ENCODE data around the gene DLGAP4.
"Not testable (repeated sequence)": the region's sequence is repeated elsewhere in the genome, so short reads cannot be mapped to it uniquely, and the experiment has no call there.

Gene DLGAP4

GRCh38 chr20:36506253-36506652 lies 200.1 kb downstream of the DLGAP4 start:
- no peak for DNase-seq

GRCh38 chr20:36507746-36508145 lies 201.6 kb downstream of the DLGAP4 start:
- DNase-seq = no peak

- DNase-seq = no peak
Measured at GRCh38 chr20:36519012-36519719, 213.0 kb downstream of the DLGAP4 start.

- no peak for DNase-seq
Measured at GRCh38 chr20:36519944-36520343, 213.8 kb downstream of the DLGAP4 start.

- DNase-seq = no peak
Measured at GRCh38 chr20:36521526-36521925, 215.4 kb downstream of the DLGAP4 start.

- not testable (repeated sequence) for DNase-seq
Measured at GRCh38 chr20:36522412-36522811, 216.3 kb downstream of the DLGAP4 start.

- DNase-seq = no peak
Measured at GRCh38 chr20:36523341-36523740, 217.2 kb downstream of the DLGAP4 start.

GRCh38 chr20:36525620-36526365 lies 219.7 kb downstream of the DLGAP4 start:
- DNase-seq = no peak

GRCh38 chr20:36526521-36527011 lies 220.4 kb downstream of the DLGAP4 start:
- no peak for DNase-seq

- DNase-seq = no peak
Measured at GRCh38 chr20:36527331-36528125, 221.4 kb downstream of the DLGAP4 start.

- no peak for DNase-seq
Measured at GRCh38 chr20:36528176-36528874, 222.2 kb downstream of the DLGAP4 start.

GRCh38 chr20:36528875-36529417 lies 222.8 kb downstream of the DLGAP4 start:
- no peak for DNase-seq

GRCh38 chr20:36532388-36532787 lies 226.2 kb downstream of the DLGAP4 start:
- no peak for DNase-seq

- DNase-seq = no peak
Measured at GRCh38 chr20:36532822-36533221, 226.7 kb downstream of the DLGAP4 start.

- no peak for DNase-seq
Measured at GRCh38 chr20:36538026-36538722, 232.0 kb downstream of the DLGAP4 start.

GRCh38 chr20:36540551-36541211 lies 234.5 kb downstream of the DLGAP4 start:
- DNase-seq = no peak

- DNase-seq = peak; percentile 83
Measured at GRCh38 chr20:36541227-36541767, 235.2 kb downstream of the DLGAP4 start, which contains the start of gene MYL9. MYL9 (plus strand) TSS chr20:36541519; CDS start chr20:36544885, 3,366 bp downstream.

GRCh38 chr20:36541768-36542488 lies 235.8 kb downstream of the DLGAP4 start:
- DNase-seq = peak; percentile 40

- DNase-seq = no peak
Measured at GRCh38 chr20:36542516-36543183, 236.5 kb downstream of the DLGAP4 start.
